K562 (cell line): ENCODE results near the gene RSPH6A. TPM values are rescaled to one million over a fixed set of nuclear protein-coding genes. Genes with fewer than 3 reads are reported as not detected.

Source experiments
- ATAC-seq: fragments of 200-7000 bp; cut with Tn5 transposase; 3 replicates; pipeline ENCODE4 v1.9.1; 2020; ENCODE audit warnings: moderate library complexity
- BruUV-seq: library from RNA; stranded (reverse); fragments of 400-500 nt; replicated peaks from 2 replicates; lab custom pipeline; 2021; lab: Mats Ljungman, UMichigan
- CTCF ChIA-PET: fragments of 300-600 bp; formaldehyde crosslinking; extraction: SDS; loops from one replicate; lab custom pipeline; 2021; ENCODE audit warnings: low intra/inter-chr PET ratio; lab: Yijun Ruan, JAX
- POLR2A ChIA-PET: fragments of 300-600, 350-650 bp; sonication (Branson Sonifier 250); formaldehyde crosslinking; extraction: SDS; loops from one replicate; lab custom pipeline; 2021; ENCODE audit warnings: antibody characterized with exemption, inconsistent platforms; lab: Yijun Ruan, JAX
- DNase-seq, 4 experiments: peaks; one replicate each; pipeline versions ENCODE4 v3.0.0 to v3.0.0-alpha.2; 2011 to 2018; ENCODE audit warnings: low spot score in 3 of 4, mixed read lengths in 3 of 4; ENCODE audit errors: extremely low read depth in 1 of 4
- FAIRE-seq: peaks from 2 replicates; lab custom pipeline; 2011; peaks lifted over from hg19 to GRCh38; lab: Jason Lieb, UNC
- H2AFZ ChIP-seq: 2 replicates; pipeline ENCODE4 v1.6.0; 2011; ENCODE audit warnings: low read depth, low read length, control low read depth, inconsistent platforms
- H3K27ac ChIP-seq: fragments of 200-600 bp; 3 replicates; pipeline ENCODE4 v1.8.0; 2011; ENCODE audit warnings: low read depth, mild to moderate bottlenecking, control low read depth, inconsistent platforms, low read length, moderate library complexity, mixed read lengths; ENCODE audit errors: extremely low read depth
- H3K27me3 ChIP-seq, 2 experiments: fragments of 300-600 bp in 1 of 2; 2 replicates in 1 of 2; 3 replicates in 1 of 2; pipeline versions ENCODE4 v1.6.0 to v1.8.0; 2011; ENCODE audit warnings: inconsistent platforms in 2 of 2, low read length in 2 of 2, mild to moderate bottlenecking in 1 of 2, mixed read lengths in 1 of 2, moderate library complexity in 1 of 2; ENCODE audit not compliant: control insufficient read depth in 2 of 2, insufficient read depth in 2 of 2
- H3K36me3 ChIP-seq: fragments of 300-600 bp; 3 replicates; pipeline ENCODE4 v1.8.0; 2011; ENCODE audit warnings: mild to moderate bottlenecking, low read length, inconsistent platforms; ENCODE audit not compliant: control insufficient read depth, insufficient read depth
- H3K4me1 ChIP-seq, 2 experiments: fragments of 200-600 bp in 1 of 2; replicated peaks in 1 of 2; 2 replicates in 1 of 2; 3 replicates in 1 of 2; pipeline versions ENCODE4 v1.5.1 to v1.8.0; 2011; ENCODE audit warnings: inconsistent platforms in 2 of 2, low read length in 2 of 2, mild to moderate bottlenecking in 1 of 2, mixed read lengths in 1 of 2, moderate library complexity in 1 of 2; ENCODE audit not compliant: control insufficient read depth in 2 of 2, insufficient read depth in 2 of 2
- H3K4me2 ChIP-seq: 2 replicates; pipeline ENCODE4 v1.6.1; 2011; ENCODE audit warnings: low read length, control low read depth, inconsistent platforms, mixed read lengths; ENCODE audit not compliant: insufficient read depth
- H3K4me3 ChIP-seq: fragments of 200-600 bp; sonication (generic), shearing (Covaris generic); 2 replicates; pipeline ENCODE4 v1.5.1; 2016; ENCODE audit warnings: control low read depth, inconsistent platforms
- H3K79me2 ChIP-seq: fragments of 200-600 bp; 3 replicates; pipeline ENCODE4 v1.8.0; 2011; ENCODE audit warnings: low read length, inconsistent platforms; ENCODE audit not compliant: control insufficient read depth, insufficient read depth
- H3K9ac ChIP-seq, 2 experiments: 2 replicates each; pipeline versions ENCODE4 v1.6.0 to v1.6.1; 2011; ENCODE audit warnings: low read depth in 2 of 2, low read length in 2 of 2, control low read depth in 1 of 2, inconsistent platforms in 1 of 2, mild to moderate bottlenecking in 1 of 2, mixed read lengths in 1 of 2; ENCODE audit not compliant: insufficient read depth in 1 of 2
- H3K9me1 ChIP-seq: one replicate; pipeline ENCODE4 v1.6.0; 2011; ENCODE audit warnings: inconsistent platforms, mild to moderate bottlenecking, low read length, moderate library complexity; ENCODE audit not compliant: control insufficient read depth, insufficient read depth
- H3K9me3 ChIP-seq: replicated peaks from 2 replicates; pipeline ENCODE4 v1.5.1; 2011; ENCODE audit warnings: low read depth, low read length, inconsistent platforms; ENCODE audit not compliant: control insufficient read depth, insufficient read depth
- H4K20me1 ChIP-seq: replicated peaks from 2 replicates; pipeline ENCODE4 v1.6.1; 2011; ENCODE audit warnings: low read length, inconsistent platforms, mixed read lengths; ENCODE audit not compliant: control insufficient read depth, insufficient read depth
- FOXM1 ChIP-seq, 2 experiments: fragments of 450-650 bp in 1 of 2; sonication (generic) in 1 of 2; formaldehyde crosslinking in 1 of 2; IDR thresholded peaks; 2 replicates each; pipeline versions ENCODE4 v1.6.1 to v1.9.0; 2017 to 2022; ENCODE audit warnings: low read depth in 2 of 2, mild to moderate bottlenecking in 2 of 2, missing genetic modification reagents in 1 of 2, moderate library complexity in 1 of 2
- MYNN ChIP-seq, 2 experiments: sonication (generic); formaldehyde crosslinking in 1 of 2; IDR thresholded peaks; 2 replicates each; pipeline versions ENCODE4 v1.5.0 to v1.6.1; 2016 to 2020; ENCODE audit warnings: antibody characterized with exemption in 1 of 2, missing genetic modification reagents in 1 of 2
- POLR2G ChIP-seq: fragments of 200-400 bp; formaldehyde crosslinking; IDR thresholded peaks from 2 replicates; pipeline ENCODE4 v1.6.1; 2017; ENCODE audit warnings: low read depth, mild to moderate bottlenecking, antibody characterized with exemption, low read length, moderate library complexity
- SMARCE1 ChIP-seq: fragments of 450-650 bp; IDR thresholded peaks from 2 replicates; pipeline ENCODE4 v1.7.1; 2016; ENCODE audit warnings: mild to moderate bottlenecking
- WGBS: fragments of 100-300 bp; shearing (Covaris generic); methylation state at CpG from one replicate; pipeline ENCODE4 v1.1.6; 2016; ENCODE audit warnings: low coverage, mixed read lengths; ENCODE audit not compliant: insufficient coverage; ENCODE audit errors: missing lambda C conversion rate; 5-methylcytosine and 5-hydroxymethylcytosine counted together
- in situ Hi-C: fragments of 300-500 bp; cut with MboI; formaldehyde crosslinking; loops from 4 replicates; pipeline ENCODE4 v1.15.0; 2018; ENCODE audit warnings: inconsistent platforms, mixed read lengths
- intact Hi-C: fragments of 100-400 bp; cut with micrococcal nuclease; formaldehyde crosslinking; loops from 2 replicates; pipeline ENCODE4 v1.14.2; 2022
- polyA plus RNA-seq, 8 experiments: library from polyadenylated mRNA; depleted of rRNA in 4 of 8; stranded (reverse) in 5 of 8; unstranded in 3 of 8; fragments of >200 nt; fragmentation: Nextera tagmentation in 2 of 8; fragmentation: Illumina TruSeq in 1 of 8; extraction: Ambion mirVana in 2 of 8; extraction: Trizol in 1 of 8; gene quantifications; 2 replicates each; pipeline versions ENCODE4 v1.2.1 to v1.2.3, GENCODE V29; 2011 to 2014; ENCODE audit warnings: inconsistent platforms in 1 of 8, missing spikeins in 1 of 8
- total RNA-seq, 7 experiments: library from RNA; depleted of rRNA in 6 of 7; stranded (reverse); fragments of >200 nt in 6 of 7; fragmentation: Illumina TruSeq in 2 of 7; extraction: Trizol in 2 of 7; gene quantifications; 2 replicates each; pipeline versions ENCODE4 v1.2.1 to v1.2.3, GENCODE V29; 2011 to 2021; ENCODE audit warnings: low replicate concordance in 1 of 7
- TF ChIP-seq, protein P1 (sequence below): fragments of 150-350 bp; conservative IDR thresholded peaks from 2 replicates; pipeline ENCODE4 v1.6.1; 2014; ENCODE audit warnings: low read length
- TF ChIP-seq, protein P2 (sequence below): fragments of 250-450 bp; sonication (Bioruptor Pico); IDR thresholded peaks from 2 replicates; pipeline ENCODE4 v1.9.0; 2021; ENCODE audit warnings: mild to moderate bottlenecking

RSPH6A gene
- total and polyA plus RNA-seq, 9 of the 15 experiments (the other 6 are each of a cell fraction or from before 2014, with no cell fraction given) = 0.03 to 0.15 (median 0.07) TPM; not detected in 5

DNA sequence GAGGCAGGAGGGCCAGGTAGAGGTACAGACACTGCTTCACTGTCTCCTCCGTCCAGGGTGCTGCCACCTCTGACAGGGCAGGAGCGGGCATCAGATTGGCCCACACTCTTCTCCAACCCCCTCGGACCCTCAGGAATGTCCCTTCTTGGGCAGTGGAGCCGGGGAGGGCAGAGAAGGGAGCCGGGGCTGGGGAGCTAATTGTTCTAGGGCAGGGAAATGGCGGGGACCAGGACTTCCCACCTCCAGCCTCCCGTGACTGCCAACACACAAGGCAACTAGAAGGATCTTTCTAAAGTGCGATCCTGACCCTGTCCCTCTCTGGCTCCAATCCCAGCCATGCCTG, 10.1 kb upstream of the RSPH6A start (continued):
- TF ChIP-seq, protein P1, sequence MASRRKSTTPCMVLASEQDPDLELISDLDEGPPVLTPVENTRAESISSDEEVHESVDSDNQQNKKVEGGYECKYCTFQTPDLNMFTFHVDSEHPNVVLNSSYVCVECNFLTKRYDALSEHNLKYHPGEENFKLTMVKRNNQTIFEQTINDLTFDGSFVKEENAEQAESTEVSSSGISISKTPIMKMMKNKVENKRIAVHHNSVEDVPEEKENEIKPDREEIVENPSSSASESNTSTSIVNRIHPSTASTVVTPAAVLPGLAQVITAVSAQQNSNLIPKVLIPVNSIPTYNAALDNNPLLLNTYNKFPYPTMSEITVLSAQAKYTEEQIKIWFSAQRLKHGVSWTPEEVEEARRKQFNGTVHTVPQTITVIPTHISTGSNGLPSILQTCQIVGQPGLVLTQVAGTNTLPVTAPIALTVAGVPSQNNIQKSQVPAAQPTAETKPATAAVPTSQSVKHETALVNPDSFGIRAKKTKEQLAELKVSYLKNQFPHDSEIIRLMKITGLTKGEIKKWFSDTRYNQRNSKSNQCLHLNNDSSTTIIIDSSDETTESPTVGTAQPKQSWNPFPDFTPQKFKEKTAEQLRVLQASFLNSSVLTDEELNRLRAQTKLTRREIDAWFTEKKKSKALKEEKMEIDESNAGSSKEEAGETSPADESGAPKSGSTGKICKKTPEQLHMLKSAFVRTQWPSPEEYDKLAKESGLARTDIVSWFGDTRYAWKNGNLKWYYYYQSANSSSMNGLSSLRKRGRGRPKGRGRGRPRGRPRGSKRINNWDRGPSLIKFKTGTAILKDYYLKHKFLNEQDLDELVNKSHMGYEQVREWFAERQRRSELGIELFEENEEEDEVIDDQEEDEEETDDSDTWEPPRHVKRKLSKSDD = no peak
- no peak for TF ChIP-seq SMARCE1
- TF ChIP-seq, protein P2, sequence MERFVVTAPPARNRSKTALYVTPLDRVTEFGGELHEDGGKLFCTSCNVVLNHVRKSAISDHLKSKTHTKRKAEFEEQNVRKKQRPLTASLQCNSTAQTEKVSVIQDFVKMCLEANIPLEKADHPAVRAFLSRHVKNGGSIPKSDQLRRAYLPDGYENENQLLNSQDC (CRISPR knock-in tag) = no peak
- no peak for TF ChIP-seq MYNN (IDR thresholded peaks at IDR 0.05)
- no peak for TF ChIP-seq MYNN (CRISPR knock-in tag; IDR thresholded peaks at IDR 0.05)

GRCh38 chr19:45824531-45825262, 9.6 kb upstream of the RSPH6A start:
- WGBS = 89% methylated on average over 26 of the region's 26 CpGs
- Histone ChIP-seq H3K27me3 (no peaks in the 10 kb centered on the region), H2AFZ (no peak overlapping the region), H3K79me2 (no peaks in the 10 kb centered on the region), H3K9ac (peak overlapping the region in 1 of 2 experiments; percentile 26; a peak in 1 of 4 replicates), H3K9me3 (no peaks in the 10 kb centered on the region), H3K4me3 (no peak overlapping the region), H3K27ac (no peak overlapping the region), H4K20me1 (0 out of 2 replicates have a peak, but pooled peaks cover 9% of the 10 kb centered on the region), H3K4me2 (no peak overlapping the region), H3K4me1 (peaks cover 0 to 10% of the 10 kb centered on the region in 2 experiments; a peak in 1 of 5 replicates), H3K9me1 (peaks cover 6% of the 10 kb centered on the region), H3K36me3 (peaks cover 96% of the 10 kb centered on the region; the same call in 2 of the 3 replicates)
- in situ Hi-C loops (no loop called here), intact Hi-C loops (no loop called here)
- TF ChIP-seq POLR2G (0 out of 2 replicates have a peak, but pooled peaks have one; percentile 33), FOXM1 (IDR thresholded peaks at IDR 0.05; ENCODE audit: low read depth) (no peak), FOXM1 (CRISPR knock-in tag; IDR thresholded peaks at IDR 0.05; ENCODE audit: low read depth) (no peak)
- no peak for FAIRE-seq
- no peak for ATAC-seq
- BruUV-seq = no TSS peak
- CTCF ChIA-PET = no interaction called here
- POLR2A ChIA-PET = interaction anchor here (0.7 to 1.1 kb wide), 3 partner anchors 23 to 156 kb away, joined by 3 read pairs; no protein-coding TSS in a partner anchor
- no peak for DNase-seq
